ENCODE data around the gene XPNPEP2.
"Not testable (repeated sequence)": the region's sequence is repeated elsewhere in the genome, so short reads cannot be mapped to it uniquely, and the experiment has no call there.

Gene XPNPEP2

DNA sequence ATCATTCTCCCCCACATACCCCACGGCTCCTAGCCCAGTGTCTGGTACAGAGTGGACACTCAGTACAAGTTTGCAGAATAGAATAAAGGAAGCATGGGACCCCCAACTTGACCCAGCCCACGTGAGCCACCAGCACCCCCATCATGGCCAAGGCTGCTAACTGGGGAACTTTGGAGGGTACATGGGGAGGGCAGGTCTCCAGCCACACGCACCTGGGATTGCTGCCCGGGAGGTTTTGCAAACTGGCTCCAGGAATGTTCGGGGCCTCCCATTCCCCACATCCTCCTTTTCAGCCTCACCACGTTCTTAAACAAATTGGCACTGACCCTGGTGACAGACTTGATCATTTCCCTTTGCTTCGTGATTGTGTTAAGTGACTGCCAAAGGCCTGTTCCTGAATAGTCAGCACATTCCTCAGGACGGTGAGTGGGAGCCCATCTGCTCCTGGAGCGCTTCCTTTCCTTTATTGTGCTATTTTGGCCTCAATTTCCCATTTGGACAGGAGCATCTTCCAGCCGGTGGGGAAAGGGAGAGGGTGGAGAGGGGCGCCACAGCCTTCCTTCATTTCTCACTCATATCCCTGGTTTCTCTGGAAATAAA lies 18.7 kb upstream of the XPNPEP2 start:
- DNase-seq = no peak

GRCh38 chrX:129720741-129721140 lies 18.0 kb upstream of the XPNPEP2 start:
- no peak for DNase-seq

DNA sequence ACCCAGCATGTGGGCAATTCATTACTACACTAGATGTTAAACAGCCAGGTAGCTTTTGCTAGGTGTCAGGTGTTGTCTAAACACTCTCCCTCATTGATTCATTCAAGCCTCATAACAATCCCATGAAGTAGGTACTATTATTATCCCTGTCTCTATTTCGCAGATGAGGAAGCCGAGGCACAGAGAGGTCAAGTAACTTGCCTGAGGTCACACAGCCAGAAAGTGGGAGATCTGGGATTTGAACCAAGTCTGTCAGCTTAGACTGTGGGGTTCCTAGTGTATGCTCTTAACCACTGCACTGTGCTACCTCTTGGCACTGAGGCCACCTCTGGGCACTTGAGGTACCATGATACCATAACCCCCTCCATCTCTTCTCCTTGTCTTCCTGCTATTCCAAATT lies 17.4 kb upstream of the XPNPEP2 start:
- no peak for DNase-seq

- peak; percentile 5 for DNase-seq
Measured at GRCh38 chrX:129721870-129722269, 16.9 kb upstream of the XPNPEP2 start.

- DNase-seq = no peak
Measured at GRCh38 chrX:129723511-129723910, 15.3 kb upstream of the XPNPEP2 start.

- no peak for DNase-seq
Measured at GRCh38 chrX:129724754-129725153, 14.0 kb upstream of the XPNPEP2 start.

GRCh38 chrX:129726307-129727111 lies 12.3 kb upstream of the XPNPEP2 start:
- no peak for DNase-seq

GRCh38 chrX:129728061-129728460 lies 10.7 kb upstream of the XPNPEP2 start:
- no peak for DNase-seq

DNA sequence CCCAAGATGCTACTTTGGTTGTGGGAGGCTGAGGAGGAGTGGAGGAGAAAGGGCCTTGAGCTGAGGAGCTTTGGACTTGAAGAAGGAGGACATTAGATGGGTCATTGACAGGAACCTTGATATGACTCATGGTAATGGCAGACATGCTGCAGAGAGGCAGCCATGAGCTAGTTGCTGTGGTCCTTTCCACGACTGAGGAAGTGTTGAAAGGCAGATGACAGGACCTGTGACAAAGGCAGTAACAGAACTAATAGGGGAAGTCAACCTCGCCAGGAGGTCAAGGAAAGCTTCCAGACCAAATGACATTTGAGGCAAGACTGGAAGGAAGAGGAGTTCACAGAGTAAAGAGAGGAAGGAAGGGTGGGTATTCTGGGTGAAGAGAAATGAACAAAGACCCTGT lies 7.6 kb upstream of the XPNPEP2 start:
- no peak for DNase-seq

GRCh38 chrX:129732857-129733256 lies 5.9 kb upstream of the XPNPEP2 start:
- DNase-seq = no peak

DNA sequence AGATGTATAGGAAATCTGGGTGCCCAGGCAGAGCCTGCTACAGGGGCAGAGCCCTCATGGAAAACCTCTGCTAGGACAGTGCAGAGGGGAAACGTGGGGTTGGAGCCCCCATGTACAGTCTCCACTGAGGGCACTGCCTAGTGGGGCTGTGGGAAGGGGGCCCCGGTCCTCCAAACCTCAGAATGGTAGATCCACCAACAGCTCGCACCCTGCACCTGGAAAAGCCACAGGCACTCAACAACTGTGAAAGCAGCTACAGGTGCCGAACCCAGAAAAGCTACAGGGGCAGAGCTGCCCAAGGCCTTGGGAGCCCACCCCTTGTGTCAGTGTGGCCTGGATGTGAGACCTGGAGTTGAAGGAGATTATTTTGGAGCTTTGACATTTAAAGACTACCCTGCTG lies 5.4 kb upstream of the XPNPEP2 start:
- no peak for DNase-seq

DNA sequence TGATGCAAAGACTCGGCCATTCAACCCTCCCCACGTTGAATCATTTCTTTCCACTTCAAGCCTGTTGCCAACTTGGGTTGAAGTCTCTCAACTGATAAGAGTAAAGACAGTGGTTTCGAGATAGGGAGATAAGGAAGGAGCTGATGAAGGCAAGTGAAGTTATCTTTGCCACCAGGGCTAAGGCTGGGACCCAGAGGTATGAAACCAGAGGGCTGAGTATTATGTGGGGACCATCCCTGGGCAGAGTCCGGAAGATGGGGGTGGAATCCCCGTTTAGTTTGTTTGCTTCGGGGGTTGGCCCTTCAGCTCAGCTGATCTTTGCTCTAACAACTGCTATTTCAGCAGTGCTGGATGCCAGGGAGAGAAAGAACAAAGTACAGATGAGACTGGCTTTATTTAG lies 2.3 kb upstream of the XPNPEP2 start:
- DNase-seq = peak; percentile 11

DNA sequence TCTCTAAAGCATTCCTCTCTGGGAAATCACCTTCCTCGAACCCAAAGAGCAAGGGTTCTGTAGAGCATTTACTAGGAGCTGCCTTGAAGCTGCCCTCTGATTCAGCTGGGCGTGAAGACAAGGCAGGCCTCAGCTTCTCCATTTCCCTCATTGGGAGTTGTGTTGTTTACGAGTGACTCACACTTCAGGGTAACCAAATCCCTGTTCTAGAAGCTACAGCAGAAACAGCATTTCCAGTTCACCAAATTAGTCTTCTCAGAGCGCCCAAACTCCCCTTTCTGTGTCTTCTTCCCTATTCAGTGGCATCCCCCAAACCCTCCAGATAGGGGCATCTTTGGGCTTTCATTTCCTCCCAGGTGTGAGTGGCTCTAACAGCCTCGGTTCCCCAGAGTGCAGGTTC lies 863 bp upstream of the XPNPEP2 start:
- no peak for DNase-seq

DNA sequence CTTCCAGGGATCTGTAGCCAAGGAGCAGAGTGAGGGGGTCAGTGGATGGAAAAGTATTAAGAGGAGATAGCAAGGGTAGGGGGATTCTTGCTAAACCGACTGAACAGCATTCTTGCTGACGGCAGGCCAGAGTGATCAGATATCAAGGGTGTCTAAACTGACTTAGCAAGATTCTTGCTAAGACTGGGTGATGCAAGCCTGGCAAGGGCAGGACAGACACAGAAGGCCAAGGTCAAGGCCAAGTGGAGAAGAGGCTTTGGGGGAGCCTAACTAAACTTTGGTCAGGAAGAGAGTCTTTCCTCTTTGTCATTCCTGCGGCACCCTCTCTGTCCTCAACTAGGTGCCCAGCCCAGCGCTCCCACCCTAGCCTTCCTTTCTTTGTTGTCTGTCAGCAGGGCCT lies 799 bp downstream of the XPNPEP2 start:
- DNase-seq = no peak

DNA sequence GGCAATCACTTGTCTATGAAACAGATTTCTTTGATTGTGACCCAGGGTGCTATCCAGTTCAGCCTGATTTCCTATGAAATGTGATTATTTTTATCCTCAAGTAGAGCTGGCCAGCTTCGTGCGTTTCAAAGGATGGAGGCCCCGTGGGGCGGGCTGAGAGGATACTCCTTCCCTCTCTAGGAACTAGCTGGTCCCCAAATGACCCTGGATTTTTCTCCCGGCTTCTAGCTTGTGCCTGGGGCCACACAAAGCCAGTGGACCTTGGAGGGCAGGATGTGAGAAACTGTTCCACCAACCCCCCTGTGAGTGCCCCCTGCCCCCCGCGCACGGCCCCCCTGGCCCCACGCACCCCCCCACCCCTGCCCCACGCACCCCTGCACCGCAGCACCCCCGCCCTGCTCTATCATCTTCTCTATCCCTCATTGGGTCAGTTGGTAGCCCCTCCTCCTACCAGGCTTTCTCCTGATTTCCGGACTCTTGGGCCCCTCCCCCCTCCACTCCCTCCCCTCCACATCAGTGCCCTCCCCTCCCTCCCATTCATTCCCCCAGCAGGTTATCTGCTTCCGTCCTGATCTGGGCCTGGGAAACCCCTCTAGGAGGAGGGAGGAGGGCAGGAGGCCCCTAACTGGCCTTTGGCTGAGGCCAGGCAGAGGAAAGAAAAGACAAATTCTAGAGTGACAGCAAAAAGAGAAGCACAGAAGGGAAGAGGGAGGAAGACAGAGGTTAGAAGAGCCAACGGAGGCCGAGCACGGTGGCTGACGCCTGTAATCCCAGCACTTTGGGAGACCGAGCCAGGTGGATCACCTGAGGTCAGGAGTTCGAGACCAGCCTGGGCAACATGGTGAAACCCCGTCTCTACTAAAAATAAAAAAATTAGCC lies 3.3 kb downstream of the XPNPEP2 start:
- no peak for DNase-seq

- not testable (repeated sequence) for DNase-seq
Measured at GRCh38 chrX:129742759-129743152, 4.0 kb downstream of the XPNPEP2 start.

DNA sequence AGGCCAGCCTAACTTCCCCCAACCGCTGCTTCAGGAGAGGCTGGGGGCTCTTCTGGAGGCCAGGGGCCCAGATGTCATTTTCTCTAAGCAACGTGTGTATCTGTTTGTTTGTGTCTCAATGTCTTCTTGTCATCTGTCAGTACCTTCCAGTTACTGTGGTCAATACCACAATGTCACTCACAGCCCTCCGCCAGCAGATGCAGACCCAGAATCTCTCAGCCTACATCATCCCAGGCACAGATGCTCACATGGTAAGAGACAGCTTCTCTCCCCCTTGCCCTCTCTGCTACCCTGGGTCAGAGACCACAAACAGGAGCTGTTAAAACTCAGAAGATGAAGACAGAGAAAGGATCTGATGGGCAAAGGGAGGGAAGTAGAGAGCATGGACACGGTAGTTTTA lies 5.0 kb downstream of the XPNPEP2 start:
- no peak for DNase-seq

DNA sequence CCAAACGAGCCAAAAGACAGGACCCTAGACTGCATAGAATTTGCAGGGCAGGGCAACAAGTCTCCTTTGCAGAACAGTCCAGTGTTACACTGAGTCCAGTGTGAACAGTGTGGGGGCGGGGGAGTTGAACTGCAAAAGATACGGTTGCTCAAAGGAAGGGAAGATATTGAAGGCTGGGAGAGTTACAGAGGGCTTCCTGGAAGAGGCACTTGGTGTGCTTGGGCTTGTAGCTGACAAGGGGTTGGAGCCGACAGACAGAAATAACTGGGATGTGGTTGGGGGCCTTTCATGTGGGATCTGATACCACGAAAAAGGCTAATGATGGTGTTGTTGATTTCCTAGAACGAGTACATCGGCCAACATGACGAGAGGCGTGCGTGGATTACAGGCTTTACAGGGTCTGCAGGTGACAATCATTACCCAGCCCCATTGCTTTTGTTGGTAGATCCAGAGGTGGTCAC lies 6.1 kb downstream of the XPNPEP2 start:
- DNase-seq = peak; percentile 59

- DNase-seq = no peak
Measured at GRCh38 chrX:129746557-129747470, 8.0 kb downstream of the XPNPEP2 start.

- DNase-seq = no peak
Measured at GRCh38 chrX:129747533-129747932, 8.8 kb downstream of the XPNPEP2 start.

GRCh38 chrX:129748305-129748704 lies 9.5 kb downstream of the XPNPEP2 start:
- no peak for DNase-seq

GRCh38 chrX:129749069-129749468 lies 10.3 kb downstream of the XPNPEP2 start:
- DNase-seq = no peak
